K562 (cell line): Measurements from ENCODE around the gene XPR1. TPM values are rescaled to one million over a fixed set of nuclear protein-coding genes. Genes with fewer than 3 reads are reported as not detected.

ENCODE experiments used
- CCAR2 ChIP-seq: fragments of 200-400 bp; formaldehyde crosslinking; IDR thresholded peaks from 2 replicates; pipeline ENCODE4 v1.6.1; 2017; ENCODE audit warnings: mild to moderate bottlenecking, low read depth, low read length
- CEBPB ChIP-seq: fragments of 450-650 bp; IDR thresholded peaks from 2 replicates; pipeline ENCODE4 v1.6.1; 2016; ENCODE audit warnings: missing genetic modification characterization, missing compliant biosample characterization
- ETV1 ChIP-seq: fragments of 450-650 bp; conservative IDR thresholded peaks from 2 replicates; pipeline ENCODE4 v1.6.1; 2016; ENCODE audit warnings: missing genetic modification characterization, control low read depth, low read depth, missing compliant biosample characterization
- MCM5 ChIP-seq: fragments of 450-650 bp; IDR thresholded peaks from 2 replicates; pipeline ENCODE4 v1.6.1; 2016; ENCODE audit warnings: low read depth
- RBM25 ChIP-seq: fragments of 200-400 bp; formaldehyde crosslinking; IDR thresholded peaks from 2 replicates; pipeline ENCODE4 v1.6.1; 2018; ENCODE audit warnings: low read length, low read depth, moderate library complexity; ENCODE audit not compliant: severe bottlenecking
- TAL1 ChIP-seq: fragments of 450-650 bp; IDR thresholded peaks from 2 replicates; pipeline ENCODE4 v1.6.1; 2016; ENCODE audit warnings: mild to moderate bottlenecking
- XRCC3 ChIP-seq: fragments of 450-650 bp; IDR thresholded peaks from 2 replicates; pipeline ENCODE4 v1.6.1; 2017; ENCODE audit warnings: mild to moderate bottlenecking, moderate library complexity
- ZBTB1 ChIP-seq: sonication (generic); formaldehyde crosslinking; IDR thresholded peaks from 2 replicates; pipeline ENCODE4 v1.8.1; 2023; ENCODE audit warnings: missing genetic modification reagents, low read depth, mild to moderate bottlenecking, borderline replicate concordance
- ZC3H4 ChIP-seq: sonication (generic); formaldehyde crosslinking; IDR thresholded peaks from 2 replicates; pipeline ENCODE4 v1.9.0; 2021; ENCODE audit warnings: missing genetic modification reagents, borderline replicate concordance
- ZKSCAN3 ChIP-seq: fragments of 250-450 bp; sonication (Bioruptor Pico); IDR thresholded peaks from 2 replicates; pipeline ENCODE4 v1.4.0; 2020
- ZNF408 ChIP-seq: fragments of 250-450 bp; sonication (Bioruptor Pico); IDR thresholded peaks from 2 replicates; pipeline ENCODE4 v1.4.0; 2020; ENCODE audit warnings: low read depth, mild to moderate bottlenecking, moderate library complexity
- polyA plus RNA-seq, 8 experiments: library from polyadenylated mRNA; depleted of rRNA in 4 of 8; stranded (reverse) in 5 of 8; unstranded in 3 of 8; fragments of >200 nt; fragmentation: Nextera tagmentation in 2 of 8; fragmentation: Illumina TruSeq in 1 of 8; extraction: Ambion mirVana in 2 of 8; extraction: Trizol in 1 of 8; gene quantifications; 2 replicates each; pipeline versions ENCODE4 v1.2.1 to v1.2.3, GENCODE V29; 2011 to 2014; ENCODE audit warnings: inconsistent platforms in 1 of 8, missing spikeins in 1 of 8
- total RNA-seq, 7 experiments: library from RNA; depleted of rRNA in 6 of 7; stranded (reverse); fragments of >200 nt in 6 of 7; fragmentation: Illumina TruSeq in 2 of 7; extraction: Trizol in 2 of 7; gene quantifications; 2 replicates each; pipeline versions ENCODE4 v1.2.1 to v1.2.3, GENCODE V29; 2011 to 2021; ENCODE audit warnings: low replicate concordance in 1 of 7
- TF ChIP-seq, protein P1 (sequence below): fragments of 450-650 bp; IDR thresholded peaks from 2 replicates; pipeline ENCODE4 v1.6.1; 2016; ENCODE audit warnings: borderline replicate concordance
- TF ChIP-seq, protein P2 (sequence below): sonication (generic); formaldehyde crosslinking; IDR thresholded peaks from 2 replicates; pipeline ENCODE4 v1.8.1; 2022; ENCODE audit warnings: missing genetic modification reagents
- TF ChIP-seq, protein P3 (sequence below): fragments of 450-650 bp; IDR thresholded peaks from 2 replicates; pipeline ENCODE4 v1.6.1; 2016; ENCODE audit warnings: low read depth
- TF ChIP-seq, protein P4 (sequence below): fragments of 250-450 bp; sonication (Bioruptor Pico); IDR thresholded peaks from 2 replicates; pipeline ENCODE4 v1.5.0; 2020; ENCODE audit warnings: mild to moderate bottlenecking, borderline replicate concordance

XPR1 gene
- total and polyA plus RNA-seq, 9 of the 15 experiments (the other 6 are each of a cell fraction or from before 2014, with no cell fraction given): 3.0 to 66.2 (median 38.6) TPM

DNA sequence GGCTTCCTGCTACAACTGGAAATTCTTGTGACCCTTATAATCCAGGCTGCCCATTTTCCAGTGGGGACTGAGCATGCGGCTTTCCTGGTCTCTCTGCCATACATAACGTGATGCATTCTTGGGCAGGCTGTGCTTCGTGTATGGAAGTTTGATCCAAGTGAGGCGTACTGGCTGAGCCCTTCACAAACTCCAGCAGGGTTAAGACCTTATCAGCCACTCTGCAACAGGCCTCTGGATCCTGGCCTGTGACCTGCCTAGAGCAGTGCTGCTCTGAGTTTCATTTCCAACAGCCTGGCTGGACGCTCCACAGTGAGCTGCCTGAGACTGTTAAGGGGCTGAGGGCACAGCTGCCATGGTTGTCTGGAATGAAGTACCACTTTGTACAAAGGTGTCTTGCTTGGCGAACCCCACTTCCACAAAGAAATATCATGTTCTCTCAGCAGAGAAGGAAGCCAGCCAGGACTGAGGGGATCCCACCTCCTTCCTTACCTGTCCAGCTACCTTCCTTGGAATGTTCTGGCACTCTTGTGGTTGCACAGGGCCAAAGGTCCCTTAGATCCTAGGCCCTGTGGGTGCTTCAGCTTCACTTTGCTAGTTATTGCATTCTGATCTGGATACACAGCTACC lies 28.5 kb upstream of the XPR1 start (continued):
- TF ChIP-seq, protein P1, sequence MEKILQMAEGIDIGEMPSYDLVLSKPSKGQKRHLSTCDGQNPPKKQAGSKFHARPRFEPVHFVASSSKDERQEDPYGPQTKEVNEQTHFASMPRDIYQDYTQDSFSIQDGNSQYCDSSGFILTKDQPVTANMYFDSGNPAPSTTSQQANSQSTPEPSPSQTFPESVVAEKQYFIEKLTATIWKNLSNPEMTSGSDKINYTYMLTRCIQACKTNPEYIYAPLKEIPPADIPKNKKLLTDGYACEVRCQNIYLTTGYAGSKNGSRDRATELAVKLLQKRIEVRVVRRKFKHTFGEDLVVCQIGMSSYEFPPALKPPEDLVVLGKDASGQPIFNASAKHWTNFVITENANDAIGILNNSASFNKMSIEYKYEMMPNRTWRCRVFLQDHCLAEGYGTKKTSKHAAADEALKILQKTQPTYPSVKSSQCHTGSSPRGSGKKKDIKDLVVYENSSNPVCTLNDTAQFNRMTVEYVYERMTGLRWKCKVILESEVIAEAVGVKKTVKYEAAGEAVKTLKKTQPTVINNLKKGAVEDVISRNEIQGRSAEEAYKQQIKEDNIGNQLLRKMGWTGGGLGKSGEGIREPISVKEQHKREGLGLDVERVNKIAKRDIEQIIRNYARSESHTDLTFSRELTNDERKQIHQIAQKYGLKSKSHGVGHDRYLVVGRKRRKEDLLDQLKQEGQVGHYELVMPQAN: no peak
- TF ChIP-seq RBM25 (no peak), TAL1 (peak; percentile 79), CEBPB (tag) (no peak), ETV1 (tag) (no peak), ZC3H4 (no peak), XRCC3 (no peak), CCAR2 (no peak), MCM5 (no peak), ZNF408 (CRISPR knock-in tag) (no peak), ZBTB1 (CRISPR knock-in tag) (no peak), ZKSCAN3 (no peak)
- TF ChIP-seq, protein P2, sequence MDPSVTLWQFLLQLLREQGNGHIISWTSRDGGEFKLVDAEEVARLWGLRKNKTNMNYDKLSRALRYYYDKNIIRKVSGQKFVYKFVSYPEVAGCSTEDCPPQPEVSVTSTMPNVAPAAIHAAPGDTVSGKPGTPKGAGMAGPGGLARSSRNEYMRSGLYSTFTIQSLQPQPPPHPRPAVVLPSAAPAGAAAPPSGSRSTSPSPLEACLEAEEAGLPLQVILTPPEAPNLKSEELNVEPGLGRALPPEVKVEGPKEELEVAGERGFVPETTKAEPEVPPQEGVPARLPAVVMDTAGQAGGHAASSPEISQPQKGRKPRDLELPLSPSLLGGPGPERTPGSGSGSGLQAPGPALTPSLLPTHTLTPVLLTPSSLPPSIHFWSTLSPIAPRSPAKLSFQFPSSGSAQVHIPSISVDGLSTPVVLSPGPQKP (CRISPR knock-in tag): no peak
- TF ChIP-seq, protein P3, sequence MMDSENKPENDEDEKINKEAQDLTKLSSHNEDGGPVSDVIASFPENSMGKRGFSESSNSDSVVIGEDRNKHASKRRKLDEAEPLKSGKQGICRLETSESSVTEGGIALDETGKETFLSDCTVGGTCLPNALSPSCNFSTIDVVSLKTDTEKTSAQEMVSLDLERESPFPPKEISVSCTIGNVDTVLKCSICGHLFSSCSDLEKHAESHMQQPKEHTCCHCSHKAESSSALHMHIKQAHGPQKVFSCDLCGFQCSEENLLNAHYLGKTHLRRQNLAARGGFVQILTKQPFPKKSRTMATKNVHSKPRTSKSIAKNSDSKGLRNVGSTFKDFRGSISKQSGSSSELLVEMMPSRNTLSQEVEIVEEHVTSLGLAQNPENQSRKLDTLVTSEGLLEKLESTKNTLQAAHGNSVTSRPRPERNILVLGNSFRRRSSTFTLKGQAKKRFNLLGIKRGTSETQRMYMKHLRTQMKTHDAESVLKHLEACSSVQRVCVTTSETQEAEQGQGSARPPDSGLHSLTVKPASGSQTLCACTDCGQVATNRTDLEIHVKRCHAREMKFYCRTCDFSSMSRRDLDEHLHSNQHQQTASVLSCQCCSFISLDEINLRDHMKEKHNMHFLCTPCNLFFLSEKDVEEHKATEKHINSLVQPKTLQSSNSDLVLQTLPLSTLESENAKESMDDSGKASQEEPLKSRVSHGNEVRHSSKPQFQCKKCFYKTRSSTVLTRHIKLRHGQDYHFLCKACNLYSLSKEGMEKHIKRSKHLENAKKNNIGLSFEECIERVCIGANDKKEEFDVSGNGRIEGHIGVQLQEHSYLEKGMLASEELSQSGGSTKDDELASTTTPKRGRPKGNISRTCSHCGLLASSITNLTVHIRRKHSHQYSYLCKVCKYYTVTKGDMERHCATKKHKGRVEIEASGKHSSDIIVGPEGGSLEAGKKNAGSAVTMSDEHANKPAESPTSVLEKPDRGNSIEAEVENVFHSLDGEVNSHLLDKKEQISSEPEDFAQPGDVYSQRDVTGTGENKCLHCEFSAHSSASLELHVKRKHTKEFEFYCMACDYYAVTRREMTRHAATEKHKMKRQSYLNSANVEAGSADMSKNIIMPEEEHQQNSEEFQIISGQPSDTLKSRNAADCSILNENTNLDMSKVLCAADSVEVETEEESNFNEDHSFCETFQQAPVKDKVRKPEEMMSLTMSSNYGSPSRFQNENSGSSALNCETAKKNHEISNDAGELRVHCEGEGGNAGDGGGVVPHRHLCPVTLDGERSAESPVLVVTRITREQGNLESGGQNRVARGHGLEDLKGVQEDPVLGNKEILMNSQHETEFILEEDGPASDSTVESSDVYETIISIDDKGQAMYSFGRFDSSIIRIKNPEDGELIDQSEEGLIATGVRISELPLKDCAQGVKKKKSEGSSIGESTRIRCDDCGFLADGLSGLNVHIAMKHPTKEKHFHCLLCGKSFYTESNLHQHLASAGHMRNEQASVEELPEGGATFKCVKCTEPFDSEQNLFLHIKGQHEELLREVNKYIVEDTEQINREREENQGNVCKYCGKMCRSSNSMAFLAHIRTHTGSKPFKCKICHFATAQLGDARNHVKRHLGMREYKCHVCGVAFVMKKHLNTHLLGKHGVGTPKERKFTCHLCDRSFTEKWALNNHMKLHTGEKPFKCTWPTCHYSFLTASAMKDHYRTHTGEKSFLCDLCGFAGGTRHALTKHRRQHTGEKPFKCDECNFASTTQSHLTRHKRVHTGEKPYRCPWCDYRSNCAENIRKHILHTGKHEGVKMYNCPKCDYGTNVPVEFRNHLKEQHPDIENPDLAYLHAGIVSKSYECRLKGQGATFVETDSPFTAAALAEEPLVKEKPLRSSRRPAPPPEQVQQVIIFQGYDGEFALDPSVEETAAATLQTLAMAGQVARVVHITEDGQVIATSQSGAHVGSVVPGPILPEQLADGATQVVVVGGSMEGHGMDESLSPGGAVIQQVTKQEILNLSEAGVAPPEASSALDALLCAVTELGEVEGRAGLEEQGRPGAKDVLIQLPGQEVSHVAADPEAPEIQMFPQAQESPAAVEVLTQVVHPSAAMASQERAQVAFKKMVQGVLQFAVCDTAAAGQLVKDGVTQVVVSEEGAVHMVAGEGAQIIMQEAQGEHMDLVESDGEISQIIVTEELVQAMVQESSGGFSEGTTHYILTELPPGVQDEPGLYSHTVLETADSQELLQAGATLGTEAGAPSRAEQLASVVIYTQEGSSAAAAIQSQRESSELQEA: no peak
- TF ChIP-seq, protein P4, sequence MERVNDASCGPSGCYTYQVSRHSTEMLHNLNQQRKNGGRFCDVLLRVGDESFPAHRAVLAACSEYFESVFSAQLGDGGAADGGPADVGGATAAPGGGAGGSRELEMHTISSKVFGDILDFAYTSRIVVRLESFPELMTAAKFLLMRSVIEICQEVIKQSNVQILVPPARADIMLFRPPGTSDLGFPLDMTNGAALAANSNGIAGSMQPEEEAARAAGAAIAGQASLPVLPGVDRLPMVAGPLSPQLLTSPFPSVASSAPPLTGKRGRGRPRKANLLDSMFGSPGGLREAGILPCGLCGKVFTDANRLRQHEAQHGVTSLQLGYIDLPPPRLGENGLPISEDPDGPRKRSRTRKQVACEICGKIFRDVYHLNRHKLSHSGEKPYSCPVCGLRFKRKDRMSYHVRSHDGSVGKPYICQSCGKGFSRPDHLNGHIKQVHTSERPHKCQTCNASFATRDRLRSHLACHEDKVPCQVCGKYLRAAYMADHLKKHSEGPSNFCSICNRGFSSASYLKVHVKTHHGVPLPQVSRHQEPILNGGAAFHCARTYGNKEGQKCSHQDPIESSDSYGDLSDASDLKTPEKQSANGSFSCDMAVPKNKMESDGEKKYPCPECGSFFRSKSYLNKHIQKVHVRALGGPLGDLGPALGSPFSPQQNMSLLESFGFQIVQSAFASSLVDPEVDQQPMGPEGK (CRISPR knock-in tag): no peak
